ENCODE results near the gene PNKD. TPM values are rescaled to one million over a fixed set of nuclear protein-coding genes. Genes with fewer than 3 reads are reported as not detected.

Gene PNKD
- total RNA-seq, 1 donor from 2014 or later, result 28.9 TPM

DNA sequence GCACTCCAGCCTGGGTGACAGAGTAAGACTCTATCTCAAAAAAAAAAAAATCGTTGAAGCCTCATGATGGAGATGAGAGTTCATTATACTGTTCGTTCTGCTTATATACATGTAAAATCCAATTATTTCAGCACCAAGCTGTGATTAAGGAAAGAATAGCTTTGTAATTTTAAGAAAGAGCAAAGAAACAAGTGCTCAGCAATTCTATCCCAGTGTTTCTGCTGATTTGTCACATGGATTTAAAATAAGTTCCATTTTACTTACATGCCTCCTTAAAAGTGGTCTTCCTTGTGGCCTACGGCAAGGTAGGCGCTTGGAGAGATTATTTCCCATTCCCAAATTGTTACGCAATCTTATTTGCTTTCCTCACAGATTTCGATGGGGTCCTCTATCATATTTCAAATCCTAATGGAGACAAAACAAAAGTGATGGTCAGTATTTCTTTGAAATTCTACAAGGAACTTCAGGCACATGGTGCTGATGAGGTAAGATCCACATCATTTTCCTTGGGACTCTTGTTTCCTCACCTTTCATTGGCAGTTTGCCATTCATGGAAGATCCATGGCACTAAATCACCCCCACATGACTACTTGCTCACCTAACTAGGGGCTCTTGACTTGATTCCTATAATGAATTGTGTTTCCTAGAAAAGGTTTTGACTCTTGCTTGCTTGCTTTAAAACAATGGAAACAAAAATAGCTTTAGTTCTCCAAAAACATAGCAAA is 41.8 kb upstream of the PNKD start:
- Mint-ChIP-seq H3K27me3 (ENCODE audit: low read depth) (no peaks in the 10 kb centered on the region), H3K4me3 (ENCODE audit: unreplicated experiment) (peak overlapping the region; percentile 5), H3K36me3 (ENCODE audit: low read depth) (peaks cover 36% of the 10 kb centered on the region), H3K27ac (ENCODE audit: unreplicated experiment) (peak overlapping the region; percentile 80), H3K4me1 (ENCODE audit: low read depth) (peaks cover 52% of the 10 kb centered on the region), H3K9me3 (ENCODE audit: low read depth) (no peaks in the 10 kb centered on the region)
- DNase-seq (ENCODE audit: low spot score), result no peak
- TF ChIP-seq, protein P1, sequence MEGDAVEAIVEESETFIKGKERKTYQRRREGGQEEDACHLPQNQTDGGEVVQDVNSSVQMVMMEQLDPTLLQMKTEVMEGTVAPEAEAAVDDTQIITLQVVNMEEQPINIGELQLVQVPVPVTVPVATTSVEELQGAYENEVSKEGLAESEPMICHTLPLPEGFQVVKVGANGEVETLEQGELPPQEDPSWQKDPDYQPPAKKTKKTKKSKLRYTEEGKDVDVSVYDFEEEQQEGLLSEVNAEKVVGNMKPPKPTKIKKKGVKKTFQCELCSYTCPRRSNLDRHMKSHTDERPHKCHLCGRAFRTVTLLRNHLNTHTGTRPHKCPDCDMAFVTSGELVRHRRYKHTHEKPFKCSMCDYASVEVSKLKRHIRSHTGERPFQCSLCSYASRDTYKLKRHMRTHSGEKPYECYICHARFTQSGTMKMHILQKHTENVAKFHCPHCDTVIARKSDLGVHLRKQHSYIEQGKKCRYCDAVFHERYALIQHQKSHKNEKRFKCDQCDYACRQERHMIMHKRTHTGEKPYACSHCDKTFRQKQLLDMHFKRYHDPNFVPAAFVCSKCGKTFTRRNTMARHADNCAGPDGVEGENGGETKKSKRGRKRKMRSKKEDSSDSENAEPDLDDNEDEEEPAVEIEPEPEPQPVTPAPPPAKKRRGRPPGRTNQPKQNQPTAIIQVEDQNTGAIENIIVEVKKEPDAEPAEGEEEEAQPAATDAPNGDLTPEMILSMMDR (IDR thresholded peaks at IDR 0.05), result no peak

DNA sequence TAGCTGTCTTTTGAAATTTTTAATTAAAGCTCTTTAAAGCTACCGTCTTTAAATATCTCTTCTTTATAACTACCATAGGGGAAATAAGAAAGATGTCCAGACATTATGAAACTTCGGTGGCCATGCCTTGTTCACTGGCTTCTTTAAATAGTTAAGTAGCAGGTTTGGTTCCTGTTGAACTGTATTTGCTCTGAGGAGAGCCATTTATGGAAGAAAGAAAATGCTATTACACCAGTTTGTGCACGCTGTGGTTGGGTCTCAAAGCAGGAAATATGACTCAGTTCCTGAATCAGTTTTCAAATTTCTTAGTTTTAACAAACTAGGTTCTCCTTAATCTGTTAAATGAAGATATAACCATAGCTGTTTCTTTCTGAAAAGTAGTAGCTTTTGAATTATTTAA is 41.1 kb upstream of the PNKD start:
- Mint-ChIP-seq H3K36me3 (ENCODE audit: low read depth) (peaks cover 40% of the 10 kb centered on the region), H3K4me1 (ENCODE audit: low read depth) (peaks cover 45% of the 10 kb centered on the region), H3K27ac (ENCODE audit: unreplicated experiment) (peak overlapping the region; percentile 80), H3K9me3 (ENCODE audit: low read depth) (no peaks in the 10 kb centered on the region), H3K4me3 (ENCODE audit: unreplicated experiment) (peak overlapping the region; percentile 5), H3K27me3 (ENCODE audit: low read depth) (no peaks in the 10 kb centered on the region)
- TF ChIP-seq, protein P1 (IDR thresholded peaks at IDR 0.05), result no peak
- no peak for DNase-seq (ENCODE audit: low spot score)

DNA sequence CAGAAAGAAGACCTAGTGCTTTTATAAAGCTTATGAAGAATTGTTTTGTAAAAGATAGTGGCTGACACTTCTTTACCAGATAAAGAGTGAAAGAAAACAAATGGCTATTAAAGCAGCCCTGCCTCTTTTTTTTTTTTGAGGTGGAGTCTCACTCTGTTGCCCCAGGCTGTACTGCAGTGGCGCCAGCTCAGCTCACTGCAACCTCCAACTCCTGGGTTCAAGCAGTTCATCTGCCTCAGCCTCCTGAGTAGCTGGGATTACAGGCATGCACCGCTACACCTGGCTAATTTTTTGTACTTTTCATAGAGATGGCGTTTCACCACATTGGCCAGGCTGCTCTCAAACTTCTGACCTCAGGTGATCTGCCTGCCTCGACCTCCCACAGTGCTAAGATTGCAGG is 40.5 kb upstream of the PNKD start:
- Mint-ChIP-seq H3K27ac (ENCODE audit: unreplicated experiment) (peak overlapping the region; percentile 79), H3K9me3 (ENCODE audit: low read depth) (no peaks in the 10 kb centered on the region), H3K4me3 (ENCODE audit: unreplicated experiment) (no peak overlapping the region), H3K36me3 (ENCODE audit: low read depth) (peaks cover 40% of the 10 kb centered on the region), H3K27me3 (ENCODE audit: low read depth) (no peaks in the 10 kb centered on the region), H3K4me1 (ENCODE audit: low read depth) (peaks cover 39% of the 10 kb centered on the region)
- TF ChIP-seq, protein P1 (IDR thresholded peaks at IDR 0.05), result no peak
- no peak for DNase-seq (ENCODE audit: low spot score)

DNA sequence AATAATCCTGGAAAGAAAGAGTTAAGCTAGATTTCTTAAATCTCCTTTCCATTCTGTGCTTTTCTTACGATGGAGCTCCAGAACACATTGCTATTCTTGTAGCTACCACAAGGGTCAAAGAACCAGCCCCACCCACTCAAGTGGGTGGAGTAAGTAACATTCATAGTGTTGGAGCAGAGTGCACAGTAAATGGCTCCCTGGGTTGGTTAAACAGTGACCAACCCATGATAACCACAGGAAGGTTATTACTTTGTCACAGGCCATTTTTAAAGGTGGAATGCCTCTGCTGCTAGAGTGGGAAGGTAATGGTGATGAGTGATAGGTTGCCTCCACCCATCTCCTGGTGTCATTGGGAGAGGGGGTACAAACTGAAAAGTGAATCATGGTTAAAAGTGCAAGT is 39.4 kb upstream of the PNKD start:
- TF ChIP-seq, protein P1 (IDR thresholded peaks at IDR 0.05), result peak; percentile 51
- no peak for DNase-seq (ENCODE audit: low spot score)
- peaks cover 41% of the 10 kb centered on the region for H3K36me3 Mint-ChIP-seq (ENCODE audit: low read depth)
- no peaks in the 10 kb centered on the region for H3K9me3 Mint-ChIP-seq (ENCODE audit: low read depth)
- no peaks in the 10 kb centered on the region for H3K27me3 Mint-ChIP-seq (ENCODE audit: low read depth)
- peaks cover 36% of the 10 kb centered on the region for H3K4me1 Mint-ChIP-seq (ENCODE audit: low read depth)
- H3K27ac Mint-ChIP-seq (ENCODE audit: unreplicated experiment), result peak overlapping the region; percentile 79
- no peak overlapping the region for H3K4me3 Mint-ChIP-seq (ENCODE audit: unreplicated experiment)

DNA sequence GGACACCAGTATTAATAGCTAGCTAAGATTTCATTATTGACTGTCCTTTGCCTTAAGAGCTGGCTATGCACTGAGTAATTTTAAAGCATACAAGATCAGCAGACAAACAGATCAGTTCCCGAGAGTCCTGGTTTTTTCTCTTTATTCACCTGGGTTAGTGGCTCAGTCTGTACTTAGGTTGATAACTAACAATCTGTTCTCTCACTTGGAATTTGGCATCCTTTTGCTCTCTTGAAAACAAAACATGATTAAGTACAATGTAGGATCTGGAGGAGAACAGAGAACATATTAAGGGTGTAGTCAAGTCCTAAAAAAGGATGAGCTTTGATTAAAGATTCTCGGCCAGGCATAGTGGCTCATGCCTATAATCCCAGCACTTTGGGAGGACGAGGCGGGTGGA is 36.8 kb upstream of the PNKD start:
- Mint-ChIP-seq H3K27me3 (ENCODE audit: low read depth) (no peaks in the 10 kb centered on the region), H3K27ac (ENCODE audit: unreplicated experiment) (no peak overlapping the region), H3K4me1 (ENCODE audit: low read depth) (peaks cover 28% of the 10 kb centered on the region), H3K36me3 (ENCODE audit: low read depth) (peaks cover 39% of the 10 kb centered on the region), H3K4me3 (ENCODE audit: unreplicated experiment) (no peak overlapping the region), H3K9me3 (ENCODE audit: low read depth) (no peaks in the 10 kb centered on the region)
- TF ChIP-seq, protein P1 (IDR thresholded peaks at IDR 0.05), result no peak
- DNase-seq (ENCODE audit: low spot score), result no peak
